Heart left ventricle (tissue), 16 donors: ENCODE data around the gene MYH15. TPM values are rescaled to one million over a fixed set of nuclear protein-coding genes. Genes with fewer than 3 reads are reported as not detected.

Source experiments
- ATAC-seq, 4 donors: fragments of 200-7000 bp; cut with Tn5 transposase; one replicate each; pipeline ENCODE4 v1.9.1; 2020 to 2022; ENCODE audit warnings: moderate library complexity in 4 of 4, mild to moderate bottlenecking in 3 of 4, moderate number of reproducible peaks in 1 of 4
- DNase-seq, 5 donors: peaks; one replicate each; pipeline ENCODE4 v3.0.0-alpha.2; 2020
- H3K27ac ChIP-seq, 12 donors: fragments of 200-600 bp; sonication (generic) in 4 of 12; one replicate each; pipeline versions ENCODE4 v1.5.0 to v1.8.0; 2016 to 2022; ENCODE audit warnings: mild to moderate bottlenecking in 2 of 12
- H3K27me3 ChIP-seq, 9 donors: fragments of 200-600 bp; sonication (generic) in 2 of 9; one replicate each; pipeline versions ENCODE4 v1.5.1 to v1.8.0; 2016 to 2022; ENCODE audit warnings: mild to moderate bottlenecking in 3 of 9
- H3K36me3 ChIP-seq, 9 donors: fragments of 200-600 bp; sonication (generic) in 2 of 9; one replicate each; pipeline versions ENCODE4 v1.5.0 to v1.8.0; 2018 to 2022; ENCODE audit warnings: mild to moderate bottlenecking in 2 of 9
- H3K4me1 ChIP-seq, 12 donors: fragments of 200-600 bp; sonication (generic) in 4 of 12; one replicate each; pipeline versions ENCODE4 v1.5.0 to v1.8.0; 2016 to 2022; ENCODE audit warnings: mild to moderate bottlenecking in 3 of 12
- H3K4me3 ChIP-seq, 12 donors: fragments of 200-600 bp; sonication (generic) in 4 of 12; one replicate each; pipeline versions ENCODE4 v1.5.0 to v1.8.0; 2017 to 2022; ENCODE audit warnings: mild to moderate bottlenecking in 9 of 12, moderate library complexity in 4 of 12
- H3K9me3 ChIP-seq, 12 donors: fragments of 200-600 bp; sonication (generic) in 4 of 12; one replicate each; pipeline versions ENCODE4 v1.5.0 to v1.8.0; 2016 to 2022; ENCODE audit warnings: mild to moderate bottlenecking in 1 of 12
- POLR2A ChIP-seq, 2 donors: fragments of 450-650 bp; IDR thresholded peaks; one replicate each; pipeline ENCODE4 v1.6.1; 2017; ENCODE audit warnings: antibody characterized with exemption in 2 of 2, mild to moderate bottlenecking in 2 of 2, moderate library complexity in 2 of 2
- WGBS, 4 donors: extraction: QIAGEN DNeasy Blood & Tissue Kit in 2 of 4; methylation state at CpG; one replicate each; pipeline versions ENCODE4 v1.1.5 to v1.1.7; 2013 to 2018; 5-methylcytosine and 5-hydroxymethylcytosine counted together
- intact Hi-C, 10 donors: fragments of 100-400 bp; cut with DNase I; formaldehyde crosslinking; loops; one replicate each; pipeline versions ENCODE4 v1.11.1 to v1.14.2; 2022
- polyA plus RNA-seq, 2 donors: library from polyadenylated mRNA; stranded (reverse); fragments of 200-250 nt; gene quantifications; one replicate each; pipeline ENCODE4 v1.2.3, GENCODE V29; 2013
- total RNA-seq, 9 donors: library from RNA; depleted of rRNA in 2 of 9; stranded (reverse); fragments of >200 nt in 2 of 9; fragmentation: NEBNext Ultra II Directional in 3 of 9; extraction: Animal tissue kit (Norgen Biotek cat#: 25700) in 3 of 9; gene quantifications; one replicate each; pipeline versions ENCODE4 v1.1.0 to v1.2.4, GENCODE V29; 2016 to 2023
- TF ChIP-seq, protein P1 (sequence below), 12 donors: fragments of 200-600 bp; sonication (generic) in 4 of 12; IDR thresholded peaks; one replicate each; pipeline versions ENCODE4 v1.5.0 to v1.8.0; 2018 to 2022; ENCODE audit warnings: antibody characterized with exemption in 12 of 12, mild to moderate bottlenecking in 5 of 12
- donor health status: ischemic (EF 13 %, LVEDD 7.1; RV severe dilation, severe dysfunction).
- donor health status: healthy with polysubstance abuse.
- donor health status: DM: no; HTN: yes; CAD: no.
- donor health status: DM: no; HTN: no; CAD: no.
- donor health status: ischemic (EF 25% LVEDD 6.9; RV normal size, moderate dysfunction).
- donor health status: ischemic (EF 25% LVEDD 5.7; RV mildly dilated, moderate dysfunction).
- donor health status: healthy.
- donor health status: DM: yes; HTN: yes; CAD: no.
- donor health status: ischemic (EF 35%, LVEDD 5.7; RV mildly dilated, moderate dysfunction).
- donor health status: nonischemic (EF 11% LVEDD 7.7; RV severe dilation, severe dysfunction).
- donor health status: DM: yes; HTN: yes; CAD: no.
- donor health status: PGD.
- donor health status: ischemic (EF 29% LVEDD 5.4; RV normal size, mild dysfunction).
- donor health status: nonischemic (EF 23%, LVEDD 6.1; RV moderate dilation, normal function).

MYH15 gene
- total and polyA plus RNA-seq, 11 donors = 0.08 to 1.2 (median 0.27) TPM

DNA sequence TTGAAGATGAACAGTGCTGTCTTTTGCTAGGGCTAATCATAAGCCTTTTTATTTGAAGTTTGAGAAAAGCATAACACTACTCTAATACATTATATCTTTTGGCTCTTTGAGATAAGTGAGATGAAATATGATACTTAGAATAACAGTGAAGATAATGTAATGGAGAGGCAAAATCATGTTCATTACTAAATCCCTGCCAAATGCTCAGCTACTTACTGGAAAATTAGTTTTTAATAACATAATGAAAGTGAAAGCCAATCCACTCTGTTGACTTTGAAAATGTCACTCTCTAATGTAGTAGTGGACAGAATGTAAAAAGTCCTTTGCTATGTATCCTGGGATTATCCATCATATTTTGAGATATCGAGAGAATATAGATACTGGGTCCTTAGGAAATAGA lies 35.9 kb upstream of the MYH15 start:
- peaks cover 0 to 6% (median 0%) of the 10 kb centered on the region in 9 donors for H3K36me3 ChIP-seq
- ATAC-seq = no peak
- WGBS, 4 donors = 64 to 83% (median 66%) methylated on average over 1 of the region's 1 CpG
- no peak for DNase-seq
- H3K9me3 ChIP-seq = no peaks in the 10 kb centered on the region
- TF ChIP-seq, protein P1, sequence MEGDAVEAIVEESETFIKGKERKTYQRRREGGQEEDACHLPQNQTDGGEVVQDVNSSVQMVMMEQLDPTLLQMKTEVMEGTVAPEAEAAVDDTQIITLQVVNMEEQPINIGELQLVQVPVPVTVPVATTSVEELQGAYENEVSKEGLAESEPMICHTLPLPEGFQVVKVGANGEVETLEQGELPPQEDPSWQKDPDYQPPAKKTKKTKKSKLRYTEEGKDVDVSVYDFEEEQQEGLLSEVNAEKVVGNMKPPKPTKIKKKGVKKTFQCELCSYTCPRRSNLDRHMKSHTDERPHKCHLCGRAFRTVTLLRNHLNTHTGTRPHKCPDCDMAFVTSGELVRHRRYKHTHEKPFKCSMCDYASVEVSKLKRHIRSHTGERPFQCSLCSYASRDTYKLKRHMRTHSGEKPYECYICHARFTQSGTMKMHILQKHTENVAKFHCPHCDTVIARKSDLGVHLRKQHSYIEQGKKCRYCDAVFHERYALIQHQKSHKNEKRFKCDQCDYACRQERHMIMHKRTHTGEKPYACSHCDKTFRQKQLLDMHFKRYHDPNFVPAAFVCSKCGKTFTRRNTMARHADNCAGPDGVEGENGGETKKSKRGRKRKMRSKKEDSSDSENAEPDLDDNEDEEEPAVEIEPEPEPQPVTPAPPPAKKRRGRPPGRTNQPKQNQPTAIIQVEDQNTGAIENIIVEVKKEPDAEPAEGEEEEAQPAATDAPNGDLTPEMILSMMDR (IDR thresholded peaks at IDR 0.05) = no peak
- TF ChIP-seq POLR2A (IDR thresholded peaks at IDR 0.05) = no peak
- intact Hi-C loops = loop anchor here in 2 of 10 donors (2.0 to 10.0 kb wide), 2 partner anchors 55 to 611 kb away; no protein-coding TSS in a partner anchor
- peak overlapping the region in 9 of 12 donors; percentile 17 to 45 (median 28) for H3K4me3 ChIP-seq
- no peaks in the 10 kb centered on the region for H3K27me3 ChIP-seq
- H3K4me1 ChIP-seq = peaks cover 0 to 15% (median 0%) of the 10 kb centered on the region in 12 donors
- peak overlapping the region in 3 of 12 donors; percentile 9 to 52 (median 47) for H3K27ac ChIP-seq

DNA sequence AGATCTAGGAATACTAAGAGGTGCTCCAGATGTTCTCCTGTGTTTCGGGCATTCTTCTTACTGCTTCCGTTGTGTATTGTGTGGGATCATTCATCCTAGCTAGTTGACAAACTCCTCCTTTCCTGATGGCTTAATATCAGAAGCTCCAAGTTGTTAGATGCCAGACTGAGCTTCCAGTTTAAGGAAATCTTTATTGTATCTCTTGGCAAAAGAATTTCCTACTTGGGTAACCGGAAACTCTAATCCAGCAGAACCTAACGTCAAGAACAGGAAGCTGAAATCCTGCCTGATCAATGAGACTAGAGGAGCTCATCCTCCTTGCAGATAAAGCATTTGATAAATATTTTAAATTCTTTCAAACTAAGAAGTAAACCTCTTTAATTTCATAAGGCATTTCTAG lies 27.7 kb upstream of the MYH15 start:
- H3K4me3 ChIP-seq = no peak overlapping the region
- ATAC-seq (no peak), DNase-seq (no peak)
- peaks cover 0 to 10% (median 0%) of the 10 kb centered on the region in 12 donors for H3K4me1 ChIP-seq
- H3K27ac ChIP-seq = no peak overlapping the region
- no peaks in the 10 kb centered on the region for H3K27me3 ChIP-seq
- WGBS, 4 donors = 47 to 62% (median 56%) methylated on average over 4 of the region's 4 CpGs
- H3K36me3 ChIP-seq = peaks cover 0 to 2% (median 0%) of the 10 kb centered on the region in 9 donors
- TF ChIP-seq, protein P1 (IDR thresholded peaks at IDR 0.05) = no peak
- no peak for TF ChIP-seq POLR2A (IDR thresholded peaks at IDR 0.05)
- intact Hi-C loops = no loop called here
- H3K9me3 ChIP-seq = no peaks in the 10 kb centered on the region

DNA sequence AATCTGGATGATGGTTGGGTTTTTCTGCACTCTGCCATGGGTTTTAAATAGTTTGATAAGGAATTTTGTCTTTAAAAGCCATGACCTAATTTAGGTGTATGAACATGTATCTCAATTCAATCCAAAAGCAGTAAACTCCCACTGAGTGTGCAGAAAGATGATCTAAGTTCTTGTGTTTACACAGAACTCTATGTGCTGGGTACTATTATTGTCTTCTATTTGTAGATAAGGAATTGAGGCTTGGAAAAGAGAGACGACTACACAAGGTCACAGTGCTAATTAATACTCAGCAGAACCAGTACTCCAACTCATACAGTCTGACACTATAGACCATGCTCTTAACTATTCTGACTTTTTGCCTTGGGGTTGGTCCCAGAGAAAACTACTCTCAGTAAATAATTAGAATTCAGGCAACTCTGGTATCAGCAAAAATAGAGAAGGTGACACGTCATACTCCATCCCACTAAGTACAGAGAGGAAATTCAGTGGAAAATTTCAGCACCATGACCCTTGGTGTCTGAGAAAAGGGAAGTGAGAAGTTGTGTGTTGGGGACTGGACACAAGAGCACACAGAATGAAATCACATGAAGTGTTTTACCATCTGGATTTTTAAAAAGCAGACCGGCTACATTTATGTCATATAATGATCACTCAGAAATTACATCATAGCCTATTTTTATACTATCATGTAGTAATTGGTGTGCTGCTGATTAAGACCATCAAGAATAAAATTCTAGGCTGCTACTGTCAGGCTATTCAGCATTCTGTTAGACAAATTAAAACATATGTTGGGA lies 18.3 kb upstream of the MYH15 start:
- ATAC-seq (peak; percentile 85 to 91 (median 91)), DNase-seq (no peak)
- intact Hi-C loops = no loop called here
- 4 to 12% (median 7%) methylated on average over 3 of the region's 3 CpGs for WGBS, 4 donors
- peak overlapping the region; percentile 3 to 85 (median 66) for H3K27ac ChIP-seq
- H3K9me3 ChIP-seq = no peaks in the 10 kb centered on the region
- H3K27me3 ChIP-seq = no peaks in the 10 kb centered on the region
- TF ChIP-seq POLR2A (IDR thresholded peaks at IDR 0.05) = no peak
- TF ChIP-seq, protein P1 (IDR thresholded peaks at IDR 0.05) = no peak
- no peak overlapping the region for H3K4me3 ChIP-seq
- peaks cover 0 to 44% (median 18%) of the 10 kb centered on the region in 12 donors for H3K4me1 ChIP-seq
- H3K36me3 ChIP-seq = no peaks in the 10 kb centered on the region

DNA sequence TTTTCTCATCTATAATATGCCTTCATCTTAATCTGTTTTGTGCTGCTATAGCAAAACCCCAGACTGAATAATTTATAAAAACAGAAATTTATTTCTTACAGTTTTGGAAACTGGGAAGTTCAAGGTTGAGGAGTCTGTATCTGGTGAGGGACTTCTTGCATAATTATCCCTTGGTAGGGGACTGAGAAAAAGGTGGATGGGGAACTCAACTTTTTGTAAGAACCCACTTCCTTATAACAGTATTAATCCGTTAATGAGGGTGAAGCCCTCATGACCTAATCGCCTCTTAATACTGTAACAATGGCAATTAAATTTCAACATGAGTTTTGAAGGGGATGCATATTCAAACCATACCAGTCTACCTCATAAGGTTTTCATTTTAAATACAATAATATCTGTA lies 17.4 kb upstream of the MYH15 start:
- no peaks in the 10 kb centered on the region for H3K36me3 ChIP-seq
- H3K27me3 ChIP-seq = no peaks in the 10 kb centered on the region
- no peak for ATAC-seq
- no peak overlapping the region for H3K4me3 ChIP-seq
- TF ChIP-seq, protein P1 (IDR thresholded peaks at IDR 0.05) = no peak
- TF ChIP-seq POLR2A (IDR thresholded peaks at IDR 0.05) = no peak
- H3K4me1 ChIP-seq = peaks cover 0 to 44% (median 18%) of the 10 kb centered on the region in 12 donors
- intact Hi-C loops = no loop called here
- WGBS, 4 donors = 84 to 92% (median 88%) methylated on average over 2 of the region's 2 CpGs
- H3K9me3 ChIP-seq = no peaks in the 10 kb centered on the region
- peak overlapping the region in 7 of 12 donors; percentile 31 to 85 (median 73) for H3K27ac ChIP-seq
- DNase-seq = no peak
